VCaP (cell line): ENCODE data around the gene SCAPER.

Experiments used
- H3K27ac ChIP-seq: fragments of 450-650 bp; 2 replicates; pipeline ENCODE4 v1.5.1; 2017
- CTCF ChIP-seq: fragments of 450-650 bp; conservative IDR thresholded peaks from 2 replicates; pipeline ENCODE4 v1.5.1; 2017; ENCODE audit warnings: mild to moderate bottlenecking, moderate library complexity

SCAPER gene

GRCh38 chr15:76320012-76320411 is 585.1 kb downstream of the SCAPER start:
- no peak overlapping the region for H3K27ac ChIP-seq
- TF ChIP-seq CTCF = no peak

GRCh38 chr15:76313731-76314130 is 591.4 kb downstream of the SCAPER start:
- TF ChIP-seq CTCF = no peak
- H3K27ac ChIP-seq = peak overlapping the region; percentile 92

- peak overlapping the region; percentile 92 for H3K27ac ChIP-seq
Observed at GRCh38 chr15:76313175-76313567, 592.0 kb downstream of the SCAPER start.

- peak overlapping the region; percentile 92 for H3K27ac ChIP-seq
- no peak for TF ChIP-seq CTCF
Observed at GRCh38 chr15:76312540-76313174, 592.5 kb downstream of the SCAPER start.

GRCh38 chr15:76311100-76311953 is 593.8 kb downstream of the SCAPER start, which contains the start of gene ETFA:
ETFA (minus strand) TSS chr15:76311469; CDS start chr15:76311388, 81 bp downstream.
- TF ChIP-seq CTCF = no peak
- H3K27ac ChIP-seq = peak within 1 kb of the TSS; percentile 92

GRCh38 chr15:76310475-76311099 is 594.6 kb downstream of the SCAPER start:
- H3K27ac ChIP-seq = peak overlapping the region; percentile 92
- no peak for TF ChIP-seq CTCF

- H3K27ac ChIP-seq = peak overlapping the region; percentile 92
- TF ChIP-seq CTCF = no peak
Observed at GRCh38 chr15:76309601-76310330, 595.4 kb downstream of the SCAPER start.
